ENCODE measurements around the gene STAG3. TPM values are rescaled to one million over a fixed set of nuclear protein-coding genes. Genes with fewer than 3 reads are reported as not detected.
"Not testable (repeated sequence)": the region's sequence is repeated elsewhere in the genome, so short reads cannot be mapped to it uniquely, and the experiment has no call there.

STAG3 gene
- total RNA-seq, 2 experiments from 2014 or later, result 24.2 to 24.7 TPM

DNA sequence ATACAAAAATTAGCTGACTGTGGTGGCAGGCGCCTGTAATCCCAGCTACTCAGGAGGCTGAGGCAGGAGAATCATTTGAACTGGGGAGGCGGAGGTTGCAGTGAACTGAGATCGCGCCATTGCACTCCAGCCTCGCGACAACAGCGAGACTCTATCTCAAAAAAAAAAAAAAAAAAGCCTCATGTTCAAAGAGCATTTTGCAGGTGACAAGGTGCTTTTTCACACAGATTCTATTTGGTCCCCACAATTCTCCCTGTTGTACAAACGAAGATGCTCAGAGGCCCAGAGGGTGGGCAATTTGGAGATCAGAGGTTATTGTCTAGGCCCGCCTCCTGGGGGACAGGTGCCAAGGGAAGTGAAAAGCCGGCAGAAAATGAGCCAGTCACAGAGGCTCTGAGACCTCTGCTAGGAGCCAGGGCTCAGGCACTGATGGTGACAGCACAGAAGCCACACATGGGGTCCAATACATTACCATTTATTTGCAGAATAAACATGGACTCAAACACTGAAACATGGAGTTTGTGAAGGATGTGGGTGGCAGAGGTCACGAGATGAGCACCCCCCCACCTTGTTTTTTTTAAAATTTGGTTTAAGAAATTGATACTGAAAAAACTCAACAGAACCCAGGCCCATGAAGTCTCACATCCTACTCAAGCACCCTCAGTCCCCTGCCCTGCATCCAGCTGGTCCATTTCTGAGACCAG lies 8.4 kb upstream of the STAG3 start:
- ChIA-PET POLR2A (no interaction called here), CTCF (interaction anchor here (1.1 to 2.1 kb wide), 2 partner anchors 8 to 36 kb away, joined by 4 to 7 read pairs; partner anchors contain the start of genes GPC2 and STAG3)
- peaks cover 9% of the 10 kb centered on the region for H3K27me3 Mint-ChIP-seq
- peaks cover 69% of the 10 kb centered on the region for H3K4me1 Mint-ChIP-seq
- peak overlapping the region; percentile 94 for H3K27ac Mint-ChIP-seq
- peak; percentile 31 for DNase-seq
- peak overlapping the region; percentile 78 for H3K4me3 Mint-ChIP-seq
- peaks cover 10% of the 10 kb centered on the region for H3K36me3 Mint-ChIP-seq (ENCODE audit: low read depth)
- H3K9me3 Mint-ChIP-seq, result no peaks in the 10 kb centered on the region

DNA sequence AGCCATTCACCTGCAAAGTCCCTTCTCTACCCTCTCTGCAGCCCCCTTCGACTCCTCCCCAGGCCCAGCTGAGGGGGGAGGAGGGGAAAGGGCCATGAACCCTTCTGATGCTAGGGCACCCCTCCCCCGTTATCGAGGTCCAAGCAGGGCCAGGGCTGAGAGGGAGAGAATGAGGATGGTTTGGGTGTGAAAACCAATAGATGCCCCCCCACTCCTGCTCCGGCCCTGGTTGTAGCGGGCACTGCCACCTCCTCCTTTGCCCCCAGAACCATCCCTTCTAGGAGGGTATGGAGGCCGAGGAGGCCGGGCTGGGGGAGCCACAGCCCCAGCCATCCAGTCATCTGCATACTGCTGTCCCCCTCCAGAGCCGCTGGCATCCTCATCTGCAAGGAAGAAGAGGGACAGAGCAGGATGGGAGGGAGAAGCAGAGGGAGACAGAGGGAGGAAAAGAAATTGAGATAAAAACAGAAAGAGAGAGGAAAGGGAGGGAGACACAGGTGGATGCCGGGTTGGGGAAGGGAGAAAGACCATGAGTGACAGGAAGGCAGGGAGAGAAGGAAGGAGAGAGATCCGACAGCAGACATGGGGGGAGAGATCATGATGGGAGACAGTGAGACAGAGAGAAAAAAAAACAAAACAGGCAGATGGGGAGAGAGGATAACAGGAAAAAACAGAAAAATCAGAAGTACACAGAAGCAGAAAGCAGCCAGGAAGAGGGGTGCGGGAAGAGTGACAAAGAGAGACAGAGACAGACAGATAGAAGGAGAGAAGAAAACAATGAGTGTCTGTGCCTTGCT lies 7.4 kb upstream of the STAG3 start:
- POLR2A ChIA-PET, result no interaction called here

DNA sequence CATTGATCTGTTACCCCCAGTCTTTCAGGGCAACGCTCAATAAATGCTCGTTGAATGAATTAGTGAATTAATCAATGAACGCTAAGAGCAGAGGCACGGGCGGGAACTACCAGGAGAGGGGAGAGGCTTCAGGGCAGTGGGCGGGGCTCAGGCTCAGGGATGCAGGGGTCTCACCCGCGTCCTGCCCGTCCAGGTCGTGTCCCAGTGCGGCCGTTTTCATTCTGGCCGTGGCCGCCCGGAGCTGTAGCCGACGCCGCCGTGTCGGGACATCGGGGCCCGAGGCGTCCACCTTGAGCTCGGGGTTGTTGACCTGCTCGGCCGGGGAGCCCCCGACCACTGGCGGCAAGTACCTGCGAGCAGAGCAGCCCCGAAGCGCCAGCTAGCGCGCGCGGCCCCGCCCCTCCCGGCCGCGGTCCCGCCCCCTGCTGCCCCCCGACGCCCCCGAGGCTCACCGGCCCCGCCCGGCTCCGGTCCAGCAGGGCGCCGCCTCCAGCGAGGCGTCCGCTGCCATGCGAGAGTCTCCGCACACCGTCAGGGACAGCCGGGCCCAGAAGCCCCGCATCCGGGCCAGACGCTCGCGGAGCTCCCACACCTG lies 6.5 kb upstream of the STAG3 start:
- peak; percentile 33 for DNase-seq
- H3K36me3 Mint-ChIP-seq (ENCODE audit: low read depth), result peaks cover 13% of the 10 kb centered on the region
- ChIA-PET CTCF (interaction anchor here (0.6 to 1.5 kb wide), 4 partner anchors 7 to 19 kb away, joined by 3 to 5 read pairs (median 4); no protein-coding TSS in a partner anchor), POLR2A (no interaction called here)
- no peaks in the 10 kb centered on the region for H3K9me3 Mint-ChIP-seq
- H3K27me3 Mint-ChIP-seq, result peaks cover 9% of the 10 kb centered on the region
- peak overlapping the region; percentile 84 for H3K27ac Mint-ChIP-seq
- H3K4me1 Mint-ChIP-seq, result peaks cover 69% of the 10 kb centered on the region
- peak overlapping the region; percentile 61 for H3K4me3 Mint-ChIP-seq

More for the DNA sequence above, 7.4 kb upstream of the STAG3 start:
- Mint-ChIP-seq H3K27me3 (peaks cover 9% of the 10 kb centered on the region), H3K4me3 (peak overlapping the region; percentile 61), H3K4me1 (peaks cover 70% of the 10 kb centered on the region), H3K9me3 (no peaks in the 10 kb centered on the region), H3K27ac (peak overlapping the region; percentile 84), H3K36me3 (ENCODE audit: low read depth) (peaks cover 11% of the 10 kb centered on the region)
- CTCF ChIA-PET, result interaction anchor here (0.6 to 1.5 kb wide), 3 partner anchors 10 to 20 kb away, joined by 3 to 5 read pairs (median 5); no protein-coding TSS in a partner anchor
- DNase-seq, result no peak

DNA sequence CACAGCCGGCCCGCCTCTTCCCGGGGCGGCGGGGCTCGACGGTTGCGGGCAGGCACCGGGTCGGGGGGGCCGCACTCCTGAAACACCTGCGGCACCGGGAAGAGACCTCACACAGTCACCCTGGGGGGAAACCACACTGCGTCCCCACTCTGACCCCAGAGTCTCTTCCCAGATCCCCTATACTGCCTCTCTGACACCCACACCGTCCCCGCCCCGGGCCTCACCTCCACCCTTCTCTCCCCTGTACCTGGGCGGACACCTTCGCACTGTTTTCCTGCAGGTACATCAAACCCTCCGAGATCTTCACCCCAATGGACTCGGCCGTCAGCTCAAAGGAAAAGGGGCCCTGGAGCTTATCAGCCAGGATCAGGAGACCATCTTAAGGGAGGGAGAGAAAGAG lies 5.9 kb upstream of the STAG3 start:
- no peak for DNase-seq
- H3K27me3 Mint-ChIP-seq, result peaks cover 9% of the 10 kb centered on the region

GRCh38 chr7:100173806-100174495 lies 3.8 kb upstream of the STAG3 start:
- peaks cover 65% of the 10 kb centered on the region for H3K4me1 Mint-ChIP-seq
- no peaks in the 10 kb centered on the region for H3K9me3 Mint-ChIP-seq
- CTCF ChIA-PET, result interaction anchor here (0.7 to 1.0 kb wide), 3 partner anchors 15 to 851 kb away, joined by 3 to 4 read pairs (median 3); no protein-coding TSS in a partner anchor
- DNase-seq, result no peak
- peaks cover 9% of the 10 kb centered on the region for H3K27me3 Mint-ChIP-seq
- peaks cover 16% of the 10 kb centered on the region for H3K36me3 Mint-ChIP-seq (ENCODE audit: low read depth)
- POLR2A ChIA-PET, result interaction anchor here (0.7 kb wide), 1 partner anchor 25 kb away, joined by 3 read pairs; the partner anchor contains the start of gene LAMTOR4
- no peak overlapping the region for H3K4me3 Mint-ChIP-seq
- no peak overlapping the region for H3K27ac Mint-ChIP-seq

More for the DNA sequence above, 5.9 kb upstream of the STAG3 start:
- no peak overlapping the region for H3K27ac Mint-ChIP-seq
- ChIA-PET CTCF (interaction anchor here (0.6 to 1.5 kb wide), 4 partner anchors 8 to 48 kb away, joined by 3 to 5 read pairs (median 4); no protein-coding TSS in a partner anchor), POLR2A (interaction anchor here (1.0 kb wide), 1 partner anchor 36 kb away, joined by 3 read pairs; no protein-coding TSS in a partner anchor)
- H3K4me1 Mint-ChIP-seq, result peaks cover 69% of the 10 kb centered on the region
- H3K9me3 Mint-ChIP-seq, result no peaks in the 10 kb centered on the region
- H3K4me3 Mint-ChIP-seq, result peak overlapping the region; percentile 63
- peaks cover 13% of the 10 kb centered on the region for H3K36me3 Mint-ChIP-seq (ENCODE audit: low read depth)

GRCh38 chr7:100174582-100174981 lies 3.1 kb upstream of the STAG3 start:
- no peak overlapping the region for H3K4me3 Mint-ChIP-seq
- peaks cover 9% of the 10 kb centered on the region for H3K27me3 Mint-ChIP-seq
- H3K9me3 Mint-ChIP-seq, result no peaks in the 10 kb centered on the region
- POLR2A ChIA-PET, result no interaction called here
- CTCF ChIA-PET, result interaction anchor here (1.1 kb wide), 1 partner anchor 16 kb away, joined by 4 read pairs; no protein-coding TSS in a partner anchor
- H3K27ac Mint-ChIP-seq, result no peak overlapping the region
- DNase-seq, result no peak
- peaks cover 16% of the 10 kb centered on the region for H3K36me3 Mint-ChIP-seq (ENCODE audit: low read depth)
- H3K4me1 Mint-ChIP-seq, result peaks cover 65% of the 10 kb centered on the region

DNA sequence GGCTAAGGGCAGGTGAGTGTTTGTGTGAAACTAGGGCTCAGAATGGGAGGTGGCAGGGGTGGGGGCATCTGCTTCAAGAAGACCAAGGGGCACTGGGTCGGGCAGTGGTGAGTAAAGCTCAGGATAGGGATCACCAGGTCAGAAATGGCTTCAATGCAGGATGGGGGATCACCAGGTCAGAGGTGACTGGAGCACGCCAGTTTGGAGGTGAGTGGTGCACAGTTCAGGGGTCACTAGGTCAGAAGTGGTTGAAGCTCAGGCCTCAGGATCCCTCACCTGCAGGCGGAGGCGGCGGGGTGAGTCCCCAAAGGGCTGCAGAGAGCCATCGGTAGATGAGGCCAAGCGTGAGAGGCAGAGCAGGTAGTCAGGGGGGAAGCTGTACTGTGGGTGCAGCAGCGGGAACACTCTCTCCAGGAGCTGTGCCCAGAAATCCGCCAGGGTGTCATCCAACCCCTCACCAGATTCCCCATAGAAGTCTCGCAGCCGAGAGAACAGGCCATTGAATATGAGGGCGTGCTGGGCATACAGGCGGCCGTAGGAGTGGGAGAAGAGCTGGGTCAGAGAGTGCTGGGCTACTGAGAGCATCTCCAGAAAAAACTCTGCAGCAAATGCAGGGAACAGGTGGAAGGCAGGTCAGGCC lies 2.3 kb upstream of the STAG3 start:
- CTCF ChIA-PET, result interaction anchor here (1.1 to 3.7 kb wide), 3 partner anchors 15 to 44 kb away, joined by 3 to 13 read pairs (median 4); no protein-coding TSS in a partner anchor
- H3K4me3 Mint-ChIP-seq, result peak overlapping the region; percentile 64

DNA sequence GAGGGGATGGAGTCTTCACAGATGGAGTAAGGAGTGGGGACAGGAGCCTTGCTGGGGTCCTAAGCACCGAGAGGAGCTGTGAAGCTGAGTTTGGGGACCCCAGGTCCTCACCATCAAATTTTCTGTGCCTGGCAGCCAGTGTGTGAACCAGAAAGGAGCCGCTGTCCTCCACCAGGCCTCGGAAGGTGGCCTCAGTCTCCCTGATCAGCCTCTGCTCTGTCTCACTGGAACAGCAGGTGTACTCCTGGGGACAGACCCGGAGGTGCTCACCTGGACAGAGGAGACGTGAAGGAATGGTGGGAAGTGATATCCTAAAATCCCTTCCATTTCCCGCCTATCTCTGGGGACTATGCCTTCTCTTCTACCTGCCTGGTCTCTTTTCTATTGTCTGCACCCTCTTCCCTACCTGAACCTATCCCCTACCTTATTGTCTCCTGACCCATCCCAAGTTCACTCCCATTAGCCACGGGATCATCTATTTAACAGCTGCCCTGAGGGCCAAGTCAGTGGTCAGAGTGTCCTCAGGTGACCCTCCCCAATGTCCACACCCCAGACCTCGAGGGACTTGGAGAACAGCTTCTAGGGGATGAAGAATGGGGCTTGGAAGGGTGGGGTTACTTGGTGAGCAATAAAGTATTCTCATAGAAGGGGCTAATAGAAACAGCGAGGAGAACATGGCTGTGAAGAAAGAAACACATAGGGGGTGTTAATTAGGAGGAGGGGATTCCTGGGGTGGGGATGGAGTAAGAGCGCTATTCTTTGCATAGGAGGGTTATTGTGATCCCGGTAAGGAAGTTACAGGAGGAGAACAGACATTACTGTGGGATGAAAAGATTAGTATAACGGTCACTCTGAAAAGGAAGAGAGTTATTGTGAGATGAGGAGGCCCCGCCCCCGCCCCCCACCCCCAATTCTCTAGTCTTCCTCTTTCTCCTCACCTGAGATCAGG lies 1.3 kb upstream of the STAG3 start:
- Mint-ChIP-seq H3K4me1 (peaks cover 64% of the 10 kb centered on the region), H3K4me3 (peak overlapping the region; percentile 78), H3K9me3 (peaks cover 5% of the 10 kb centered on the region), H3K27ac (peak overlapping the region; percentile 59), H3K27me3 (peaks cover 2% of the 10 kb centered on the region), H3K36me3 (ENCODE audit: low read depth) (peaks cover 23% of the 10 kb centered on the region)
- POLR2A ChIA-PET, result interaction anchor here (0.8 to 1.0 kb wide), 2 partner anchors 223 to 252 kb away, joined by 3 to 7 read pairs; partner anchors contain the start of gene ZCWPW1
- CTCF ChIA-PET, result interaction anchor here (0.6 to 3.7 kb wide), 7 partner anchors 8 to 48 kb away, joined by 3 to 13 read pairs (median 4); partner anchors contain the start of gene GAL3ST4
- no peak for DNase-seq

More for the DNA sequence above, 2.3 kb upstream of the STAG3 start:
- Mint-ChIP-seq H3K27ac (peak overlapping the region; percentile 57), H3K36me3 (ENCODE audit: low read depth) (peaks cover 18% of the 10 kb centered on the region), H3K27me3 (peaks cover 8% of the 10 kb centered on the region), H3K9me3 (peaks cover 2% of the 10 kb centered on the region), H3K4me1 (peaks cover 61% of the 10 kb centered on the region)
- POLR2A ChIA-PET, result no interaction called here
- no peak for DNase-seq

DNA sequence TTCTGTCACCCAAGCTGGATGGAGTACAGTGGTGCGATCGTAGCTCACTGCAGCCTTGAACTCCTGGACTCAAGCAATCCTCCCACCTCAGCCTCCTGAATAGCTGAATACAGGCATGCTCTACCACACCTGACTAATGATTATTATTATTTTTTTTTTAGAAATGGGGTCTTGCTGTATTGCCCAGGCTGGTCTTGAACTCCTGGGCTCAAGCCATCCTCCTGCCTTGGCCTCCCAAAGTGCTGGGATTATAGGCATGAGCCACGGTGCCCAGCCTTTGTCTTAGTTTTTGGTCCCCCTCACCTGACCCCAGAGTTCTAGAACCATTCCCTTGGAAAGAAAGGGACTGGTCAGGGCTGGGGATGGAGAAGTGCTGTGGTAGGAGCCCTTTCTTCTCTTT lies 2.4 kb downstream of the STAG3 start:
- CTCF ChIA-PET, result interaction anchor here (0.6 to 2.2 kb wide), 8 partner anchors 9 to 55 kb away, joined by 3 to 9 read pairs (median 5); no protein-coding TSS in a partner anchor
- H3K27me3 Mint-ChIP-seq, DNase-seq, H3K9me3 Mint-ChIP-seq, POLR2A ChIA-PET: not testable (repeated sequence)
- Mint-ChIP-seq H3K4me3 (peak overlapping the region; percentile 59), H3K36me3 (ENCODE audit: low read depth) (peaks cover 22% of the 10 kb centered on the region), H3K4me1 (peaks cover 76% of the 10 kb centered on the region), H3K27ac (peak overlapping the region; percentile 94)

DNA sequence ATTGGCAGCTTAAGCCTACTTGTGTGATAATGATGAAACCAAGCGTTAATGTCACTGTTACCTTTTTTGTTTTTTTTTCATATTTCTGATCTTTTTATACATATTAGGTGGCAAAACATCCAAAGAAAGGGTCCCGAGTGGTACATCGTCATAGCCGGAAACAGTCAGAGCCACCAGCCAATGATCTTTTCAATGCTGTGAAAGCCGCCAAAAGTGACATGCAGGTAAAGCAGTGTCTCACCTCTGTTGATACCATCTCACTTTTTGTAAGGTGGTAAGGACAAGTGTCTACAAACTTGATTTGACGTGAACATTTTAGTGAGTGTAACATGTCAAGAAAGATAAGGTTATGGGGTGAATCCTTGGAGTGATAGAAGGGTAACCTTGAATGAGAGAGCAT lies 4.9 kb downstream of the STAG3 start:
- CTCF ChIA-PET, result interaction anchor here (1.2 to 1.3 kb wide), 2 partner anchors 11 to 12 kb away, joined by 3 to 6 read pairs; no protein-coding TSS in a partner anchor
- not testable (repeated sequence) for H3K9me3 Mint-ChIP-seq, DNase-seq, H3K27me3 Mint-ChIP-seq, H3K4me3 Mint-ChIP-seq
- H3K36me3 Mint-ChIP-seq (ENCODE audit: low read depth), result peaks cover 18% of the 10 kb centered on the region
- peaks cover 55% of the 10 kb centered on the region for H3K4me1 Mint-ChIP-seq
- peak overlapping the region; percentile 94 for H3K27ac Mint-ChIP-seq
- POLR2A ChIA-PET, result interaction anchor here (0.6 kb wide), 1 partner anchor 26 kb away, joined by 4 read pairs; no protein-coding TSS in a partner anchor
